GM18498 (cell line): ENCODE measurements around the gene HDLBP.
"Not testable (repeated sequence)": the region's sequence is repeated elsewhere in the genome, so short reads cannot be mapped to it uniquely, and the experiment has no call there.

Experiments
- ATAC-seq: cut with Tn5 transposase; IDR thresholded peaks from one replicate; pipeline ENCODE4 v1.9.1; 2021; ENCODE audit warnings: mild to moderate bottlenecking, moderate library complexity; ENCODE audit not compliant: unreplicated experiment

The HDLBP gene

GRCh38 chr2:241198381-241199279 is 116.8 kb downstream of the HDLBP start:
- ATAC-seq = no peak

GRCh38 chr2:241197947-241198346 is 117.5 kb downstream of the HDLBP start:
- ATAC-seq = no peak

GRCh38 chr2:241197246-241197645 is 118.2 kb downstream of the HDLBP start:
- not testable (repeated sequence) for ATAC-seq

- ATAC-seq = no peak
These were observed 119.9 kb downstream of the HDLBP start for GRCh38 chr2:241195506-241196130.

GRCh38 chr2:241194811-241195210 is 120.7 kb downstream of the HDLBP start:
- no peak for ATAC-seq

GRCh38 chr2:241193271-241193670 is 122.2 kb downstream of the HDLBP start:
- ATAC-seq = no peak

GRCh38 chr2:241191081-241191480 is 124.4 kb downstream of the HDLBP start:
- no peak for ATAC-seq

- ATAC-seq = no peak
These were observed 125.0 kb downstream of the HDLBP start for GRCh38 chr2:241190291-241190981.

- ATAC-seq = no peak
These were observed 125.6 kb downstream of the HDLBP start for GRCh38 chr2:241189856-241190201.

GRCh38 chr2:241189093-241189855 is 126.2 kb downstream of the HDLBP start:
- ATAC-seq = no peak

- no peak for ATAC-seq
These were observed 126.9 kb downstream of the HDLBP start, which contains the start of gene ANO7 for GRCh38 chr2:241188361-241189092. Gene ANO7, plus strand, starts transcription at chr2:241188677. Its CDS starts 1,387 bp downstream, at chr2:241190064.

- ATAC-seq = no peak
These were observed 127.6 kb downstream of the HDLBP start for GRCh38 chr2:241187918-241188234.

- no peak for ATAC-seq
These were observed 128.2 kb downstream of the HDLBP start for GRCh38 chr2:241187101-241187917.

GRCh38 chr2:241185961-241186360 is 129.5 kb downstream of the HDLBP start:
- ATAC-seq = no peak

- ATAC-seq = no peak
These were observed 130.6 kb downstream of the HDLBP start for GRCh38 chr2:241184901-241185300.

- no peak for ATAC-seq
These were observed 132.3 kb downstream of the HDLBP start for GRCh38 chr2:241183221-241183620.

GRCh38 chr2:241182531-241183133 is 132.8 kb downstream of the HDLBP start:
- ATAC-seq = no peak

- no peak for ATAC-seq
These were observed 133.3 kb downstream of the HDLBP start for GRCh38 chr2:241182126-241182525.

- no peak for ATAC-seq
These were observed 135.0 kb downstream of the HDLBP start for GRCh38 chr2:241180495-241180894.
